Measurements from ENCODE around the gene RAPGEF2.

RAPGEF2 gene

GRCh38 chr4:159131564-159131963 is 28.7 kb downstream of the RAPGEF2 start:
- DNase-seq (ENCODE audit: low spot score), result no peak

DNA sequence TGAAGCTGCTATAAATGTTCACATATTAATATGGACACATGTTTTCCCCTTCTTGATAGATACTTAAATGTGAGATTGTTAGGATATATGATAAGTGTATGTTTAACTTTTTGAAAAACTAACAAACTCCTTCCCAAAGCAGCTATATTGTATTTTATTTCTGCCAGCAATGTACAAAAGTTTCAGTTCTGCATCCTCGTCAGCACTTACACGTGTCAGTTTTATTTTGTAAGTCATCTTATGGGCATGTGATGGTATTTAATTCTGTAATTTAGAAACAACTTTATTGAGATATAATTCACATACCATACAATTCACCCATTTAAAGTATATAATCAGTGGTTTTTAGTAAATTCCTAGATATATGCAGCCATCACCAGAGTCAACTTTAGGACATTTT is 31.6 kb downstream of the RAPGEF2 start:
- DNase-seq (ENCODE audit: low spot score), result no peak

GRCh38 chr4:159137176-159137575 is 34.3 kb downstream of the RAPGEF2 start:
- DNase-seq (ENCODE audit: low spot score), result no peak

GRCh38 chr4:159138436-159138835 is 35.6 kb downstream of the RAPGEF2 start:
- DNase-seq (ENCODE audit: low spot score), result no peak

DNA sequence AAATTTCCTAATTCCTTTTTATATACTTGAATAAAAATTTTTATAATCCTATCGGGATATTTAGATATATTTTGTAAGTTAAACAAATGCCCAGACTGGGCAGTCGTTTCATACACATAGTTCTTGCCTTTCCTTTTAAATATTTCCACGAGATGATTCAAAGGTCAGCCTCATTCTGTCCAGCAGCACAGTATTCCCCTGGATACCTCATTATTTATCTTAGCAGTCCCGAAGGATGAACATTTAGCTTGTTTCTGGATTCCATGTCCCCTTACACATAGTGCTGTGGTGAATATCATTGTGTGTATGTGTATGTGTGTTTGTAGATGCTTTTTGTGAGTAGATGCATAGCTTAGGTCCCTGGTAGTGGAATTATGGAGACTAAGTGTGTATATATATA is 38.3 kb downstream of the RAPGEF2 start:
- no peak for DNase-seq (ENCODE audit: low spot score)

DNA sequence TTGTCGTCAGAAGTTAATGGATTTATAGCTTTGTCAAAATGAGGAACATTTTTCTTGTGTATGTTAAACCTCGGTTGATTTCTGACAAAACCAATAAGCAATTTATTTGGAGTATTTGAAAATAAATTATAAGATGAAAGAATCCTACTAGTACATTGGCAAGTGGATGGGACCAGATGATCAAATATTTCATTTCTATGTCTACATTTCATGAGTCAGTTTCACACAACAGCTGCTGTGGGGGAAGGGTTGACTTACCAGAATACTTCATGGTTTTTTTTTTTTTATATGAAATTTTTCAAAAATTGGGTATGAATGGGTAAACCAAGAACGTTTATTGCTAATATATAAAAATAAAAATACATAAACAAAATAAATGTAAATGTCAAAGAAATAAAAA is 39.4 kb downstream of the RAPGEF2 start:
- DNase-seq (ENCODE audit: low spot score), result no peak

GRCh38 chr4:159142681-159143384 is 40.0 kb downstream of the RAPGEF2 start:
- no peak for DNase-seq (ENCODE audit: low spot score)

DNA sequence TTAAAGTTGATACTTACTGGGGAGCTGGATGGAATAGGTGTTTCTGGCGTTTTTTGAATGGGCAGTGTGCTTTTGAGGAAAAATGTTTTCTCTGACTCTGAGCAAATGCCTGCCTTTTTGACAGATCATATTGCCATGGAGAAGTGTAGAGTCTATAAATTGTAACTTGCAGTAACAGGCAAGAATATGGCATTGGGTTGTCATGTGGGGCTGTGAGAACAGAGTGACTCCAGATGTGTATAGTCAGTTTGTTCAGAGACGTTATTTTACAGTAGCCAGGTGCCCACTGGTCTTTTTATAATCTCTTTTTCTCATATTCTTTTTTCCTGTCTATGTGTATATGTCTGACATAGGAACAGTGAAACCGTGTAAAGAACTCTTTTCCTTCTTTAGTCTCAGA is 40.8 kb downstream of the RAPGEF2 start:
- no peak for DNase-seq (ENCODE audit: low spot score)

DNA sequence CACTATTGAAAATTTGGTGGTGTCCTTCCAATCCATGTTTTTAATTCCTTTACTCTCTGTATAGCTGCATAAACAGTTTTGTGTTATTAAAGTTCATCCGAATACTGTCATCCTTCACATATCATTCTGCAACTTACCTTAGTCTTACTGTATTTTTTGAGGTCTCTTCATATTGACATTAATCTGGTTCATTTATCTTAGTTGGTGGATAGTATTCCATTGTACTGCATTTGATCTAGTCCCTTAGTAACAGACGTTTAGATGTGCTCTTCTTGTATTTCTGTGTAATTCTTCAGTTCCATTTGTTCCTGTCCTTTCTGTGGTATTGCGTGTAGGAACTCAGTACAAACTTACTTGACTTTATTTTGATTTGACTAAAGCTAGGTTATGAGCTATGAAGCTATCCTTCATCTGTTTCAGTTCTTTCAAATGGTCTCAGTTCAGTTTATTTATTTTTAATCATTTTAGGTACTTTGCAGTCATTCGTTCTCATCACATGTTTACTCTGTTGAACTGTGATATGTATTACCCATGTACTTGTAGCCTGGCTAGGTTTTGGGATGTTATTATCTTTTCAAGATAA is 41.3 kb downstream of the RAPGEF2 start:
- no peak for DNase-seq (ENCODE audit: low spot score)

DNA sequence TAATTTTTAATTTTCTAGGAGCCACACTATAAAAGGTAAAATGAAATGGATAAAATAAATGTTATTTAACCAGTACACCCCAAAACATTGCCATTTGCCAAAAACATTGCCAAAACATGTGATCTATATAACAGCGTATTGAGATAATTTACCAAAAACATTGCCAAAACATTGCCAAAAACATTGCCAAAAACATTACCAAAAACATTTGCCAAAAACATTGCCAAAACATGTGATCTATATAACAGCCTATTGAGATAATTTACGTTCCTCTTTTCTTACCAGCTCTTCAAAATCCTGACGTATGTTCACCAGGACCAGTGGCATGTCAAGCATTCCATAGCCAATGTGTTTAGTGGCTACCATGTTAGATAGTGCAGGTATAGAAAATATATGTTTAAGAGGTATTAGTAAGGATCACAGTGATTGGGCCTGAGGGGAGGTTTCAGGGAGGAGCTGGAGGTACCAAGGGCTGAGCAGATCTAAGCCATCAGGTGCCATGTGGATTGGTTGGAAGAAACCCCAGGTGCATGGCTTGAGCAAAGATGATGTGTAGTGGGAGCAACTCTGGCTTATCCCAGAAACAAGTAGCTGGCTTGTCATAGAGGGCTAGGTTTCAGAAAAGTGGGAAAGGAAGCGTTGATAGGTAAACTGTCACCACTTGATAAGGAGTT is 42.6 kb downstream of the RAPGEF2 start:
- DNase-seq (ENCODE audit: low spot score), result no peak

DNA sequence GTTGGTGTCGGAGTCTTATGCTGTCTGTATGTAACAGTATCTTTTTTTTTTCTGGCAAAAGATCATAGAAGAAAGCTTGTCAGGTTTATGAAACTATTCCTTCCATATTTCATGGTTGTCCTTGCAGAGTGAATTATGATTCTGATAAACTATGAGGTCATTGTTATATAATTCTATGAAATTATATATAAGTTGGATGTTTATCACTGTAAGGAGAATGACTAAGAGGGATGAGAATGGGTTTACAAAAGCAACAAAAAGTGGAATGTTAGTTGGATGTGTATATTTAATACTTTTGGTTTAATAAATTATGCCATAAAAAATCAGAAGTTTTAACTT is 43.1 kb downstream of the RAPGEF2 start:
- no peak for DNase-seq (ENCODE audit: low spot score)

GRCh38 chr4:159146488-159146887 is 43.6 kb downstream of the RAPGEF2 start:
- DNase-seq (ENCODE audit: low spot score), result no peak

DNA sequence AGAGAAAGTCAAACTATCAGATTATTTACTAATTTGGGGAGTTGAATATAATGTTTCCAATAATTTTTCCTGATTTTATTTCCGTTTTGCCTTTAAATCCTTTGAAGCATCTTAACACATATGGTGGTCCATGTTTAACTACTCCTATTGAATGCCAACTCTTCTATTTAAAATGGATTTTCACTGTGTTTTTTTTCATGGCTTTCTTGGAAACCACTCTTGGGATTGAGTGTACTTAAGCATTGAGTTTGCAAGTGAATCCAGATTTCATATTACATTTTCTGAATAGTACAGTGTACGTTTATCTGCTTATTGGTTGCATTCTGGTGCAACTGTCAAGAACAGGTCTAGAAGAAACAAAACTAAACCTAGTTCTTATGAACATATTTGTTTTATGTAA is 45.6 kb downstream of the RAPGEF2 start:
- no peak for DNase-seq (ENCODE audit: low spot score)

DNA sequence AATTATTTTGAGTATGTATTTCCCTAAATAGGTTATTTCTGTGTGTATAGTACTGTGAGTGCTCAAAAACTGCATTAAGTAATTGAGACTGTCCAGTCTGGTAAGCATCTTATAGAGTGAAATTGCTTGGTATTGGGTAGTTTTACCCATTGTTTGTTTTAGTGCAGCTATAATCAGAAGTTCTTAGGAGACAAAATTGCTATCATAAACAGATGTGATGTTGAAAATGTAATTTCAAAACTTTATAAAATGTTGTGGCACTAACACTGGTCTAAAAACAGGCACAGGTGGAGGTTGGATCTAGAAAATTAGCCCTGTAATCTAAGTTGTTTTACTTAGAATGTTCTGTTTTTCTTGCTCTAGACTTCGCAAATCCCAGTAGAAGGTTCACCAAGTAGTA is 46.8 kb downstream of the RAPGEF2 start:
- no peak for DNase-seq (ENCODE audit: low spot score)

DNA sequence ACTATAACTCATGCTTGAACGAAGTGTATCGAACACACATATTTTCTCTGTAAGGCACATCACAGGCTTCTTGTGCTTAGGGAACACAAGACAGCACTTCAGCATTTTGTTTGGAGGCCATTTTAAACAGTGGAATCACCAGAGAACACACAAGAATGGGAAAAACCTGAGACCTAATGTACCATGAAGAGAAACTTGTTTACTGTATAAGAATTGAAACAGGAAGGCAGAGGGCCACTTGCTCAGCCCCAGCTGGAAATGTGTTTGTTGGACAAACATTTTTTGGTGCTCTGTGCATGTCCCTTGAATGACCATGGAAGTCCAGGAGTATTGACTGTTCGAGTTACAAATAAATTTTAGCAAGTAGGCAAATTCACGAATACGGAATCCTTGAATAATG is 47.5 kb downstream of the RAPGEF2 start:
- no peak for DNase-seq (ENCODE audit: low spot score)

- no peak for DNase-seq (ENCODE audit: low spot score)
Observed at GRCh38 chr4:159150821-159151390, 48.0 kb downstream of the RAPGEF2 start.

DNA sequence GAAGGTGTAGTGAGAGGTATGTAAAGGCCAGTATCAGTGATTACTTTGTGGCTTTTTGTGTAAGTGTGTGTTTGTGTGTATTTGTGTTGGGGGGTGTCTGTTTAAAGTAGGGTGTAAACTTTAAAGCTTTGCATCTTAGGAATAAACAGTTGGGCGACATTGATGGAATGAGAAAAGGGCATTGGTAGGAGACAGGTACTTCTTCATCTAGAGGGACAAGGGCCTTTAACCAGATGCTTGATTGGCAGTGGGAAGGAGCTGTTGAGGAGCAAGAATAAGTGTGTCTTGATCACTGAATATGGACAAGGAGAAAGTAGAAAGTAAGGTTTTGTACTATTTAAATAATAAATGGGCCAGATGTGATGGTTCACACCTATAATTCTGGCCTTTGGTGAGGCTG is 48.8 kb downstream of the RAPGEF2 start:
- no peak for DNase-seq (ENCODE audit: low spot score)

DNA sequence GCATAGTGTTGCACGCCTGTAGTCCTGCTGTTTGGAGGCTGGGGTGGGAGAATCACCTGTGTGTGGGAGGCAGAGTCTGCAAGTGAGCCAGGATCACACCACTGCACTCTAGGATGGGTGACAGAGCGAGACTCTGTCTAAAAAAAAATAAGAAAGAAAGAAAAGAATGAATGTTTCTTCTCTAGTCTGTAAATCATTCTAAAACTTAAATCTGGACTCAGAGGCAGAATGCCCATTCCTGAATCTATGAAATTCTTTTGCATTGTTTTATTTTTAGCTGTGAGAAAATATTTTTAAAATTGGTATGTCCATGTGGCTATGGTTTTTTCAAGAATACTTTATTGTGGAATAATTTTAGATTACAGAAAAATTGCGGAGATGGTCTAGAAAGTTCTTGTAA is 49.3 kb downstream of the RAPGEF2 start:
- DNase-seq (ENCODE audit: low spot score), result no peak

DNA sequence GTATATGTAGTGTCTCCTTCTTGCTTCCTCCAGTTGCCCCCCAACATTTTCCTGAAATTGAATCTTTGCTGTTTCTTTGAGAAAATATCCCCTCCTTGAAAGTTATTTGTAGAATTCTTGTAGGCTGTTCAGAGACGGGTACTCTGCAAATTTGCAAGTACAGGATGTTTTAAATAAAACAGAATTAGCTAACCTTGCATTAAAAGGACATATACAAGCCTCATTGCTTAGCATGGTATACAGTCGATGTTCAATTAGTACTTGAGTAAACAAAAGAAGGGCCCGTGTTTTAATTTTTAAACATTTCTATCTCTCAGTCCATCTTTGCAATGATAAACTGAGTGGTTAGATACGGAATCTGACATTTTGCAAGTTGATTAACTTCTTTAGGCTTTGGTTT is 50.8 kb downstream of the RAPGEF2 start:
- no peak for DNase-seq (ENCODE audit: low spot score)

GRCh38 chr4:159155119-159155518 is 52.2 kb downstream of the RAPGEF2 start:
- DNase-seq (ENCODE audit: low spot score), result no peak

DNA sequence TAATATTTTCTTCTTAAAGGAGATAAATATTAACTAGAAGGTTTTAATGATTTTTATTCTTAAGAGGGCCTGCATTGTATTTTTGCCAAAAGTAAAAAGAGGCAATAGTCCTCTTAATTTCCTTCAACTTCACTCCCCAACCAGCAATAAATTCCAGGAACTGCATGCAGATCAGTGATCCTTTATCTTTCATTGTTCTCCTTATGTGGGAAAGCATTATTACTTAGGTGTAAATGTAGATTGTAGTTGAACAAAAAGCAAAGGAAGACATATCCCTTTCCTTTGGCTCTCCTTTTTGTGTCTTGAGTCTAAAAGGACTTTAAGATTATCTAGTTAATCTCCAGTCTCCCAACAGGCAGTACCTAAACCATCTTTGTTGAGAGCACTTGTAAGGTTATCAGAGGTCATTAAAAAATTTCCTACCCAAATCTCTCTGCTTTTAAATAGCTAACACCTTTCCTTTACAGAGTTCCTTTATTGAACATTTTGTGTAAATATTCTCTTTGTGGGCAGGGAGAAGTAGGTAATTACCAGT is 55.3 kb downstream of the RAPGEF2 start:
- DNase-seq (ENCODE audit: low spot score), result no peak

- no peak for DNase-seq (ENCODE audit: low spot score)
Observed at GRCh38 chr4:159158985-159159384, 56.1 kb downstream of the RAPGEF2 start.

DNA sequence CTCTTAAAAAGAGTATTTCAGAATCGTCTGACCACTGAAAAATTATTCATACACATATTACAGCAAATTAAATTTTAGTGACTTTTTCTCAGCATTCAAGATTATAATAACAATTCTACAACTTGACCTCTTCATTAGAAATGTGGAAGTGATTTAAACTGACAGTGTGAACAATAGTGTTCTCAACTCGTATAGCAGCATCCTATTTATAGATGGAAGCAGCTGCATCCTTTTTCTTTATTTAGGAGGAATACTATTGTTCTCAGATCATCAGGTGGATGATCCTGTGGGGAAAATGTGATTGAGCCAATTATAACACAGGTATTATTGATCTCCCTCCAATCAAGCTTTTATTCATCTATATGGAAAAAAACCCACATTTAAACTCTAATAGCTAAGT is 56.7 kb downstream of the RAPGEF2 start:
- DNase-seq (ENCODE audit: low spot score), result no peak

All from ecto neural progenitor cell (in vitro differentiated cells).